ENCODE results near the gene ARG2. TPM values are rescaled to one million over a fixed set of nuclear protein-coding genes. Genes with fewer than 3 reads are reported as not detected.
A peak's percentile ranks its signal among the peaks of the same experiment; 100 is the strongest.

The ARG2 gene
- total and polyA plus RNA-seq, 9 of the 15 experiments (the other 6 are each of a cell fraction or from before 2014, with no cell fraction given): 6.2 to 75.0 (median 17.8) TPM

DNA sequence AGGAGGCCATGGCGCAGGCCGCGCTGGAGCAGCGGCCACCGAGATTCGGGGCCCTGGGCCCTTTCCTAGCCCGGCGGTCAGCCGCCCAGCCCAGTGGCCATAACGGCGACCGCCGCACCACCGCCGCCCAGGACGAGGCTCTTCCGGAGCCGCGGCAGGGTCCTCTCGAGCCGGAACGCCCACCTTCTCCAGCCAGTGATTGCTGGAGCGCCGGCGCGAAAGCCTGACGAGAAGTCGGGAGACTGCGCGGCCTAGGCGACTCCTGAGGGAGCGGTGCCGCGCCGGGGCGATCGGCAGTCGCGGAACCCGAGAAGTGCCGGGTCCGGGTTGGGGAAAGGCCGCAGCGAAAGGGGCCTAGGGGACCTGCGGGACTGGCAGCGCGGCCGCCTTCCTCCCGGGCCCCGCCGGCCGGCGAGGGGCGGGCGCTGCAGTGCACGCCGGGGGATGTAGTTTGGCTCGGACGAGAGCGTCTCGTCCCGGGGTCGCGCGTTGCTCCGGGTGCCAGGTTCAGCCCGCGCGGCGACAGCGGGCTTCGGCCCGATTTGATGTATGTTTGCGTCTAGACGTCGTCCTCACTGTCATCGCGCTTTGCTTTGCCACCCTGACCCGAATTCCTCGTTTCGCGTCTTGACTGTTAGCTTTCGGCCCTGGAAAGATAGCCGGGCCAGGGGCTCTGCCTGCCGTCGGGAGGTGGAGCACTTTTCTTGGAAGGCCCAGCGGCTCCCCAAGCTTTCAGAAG is 54.9 kb downstream of the ARG2 start, which contains the start of gene VTI1B (continued):
- TF ChIP-seq, protein P1, sequence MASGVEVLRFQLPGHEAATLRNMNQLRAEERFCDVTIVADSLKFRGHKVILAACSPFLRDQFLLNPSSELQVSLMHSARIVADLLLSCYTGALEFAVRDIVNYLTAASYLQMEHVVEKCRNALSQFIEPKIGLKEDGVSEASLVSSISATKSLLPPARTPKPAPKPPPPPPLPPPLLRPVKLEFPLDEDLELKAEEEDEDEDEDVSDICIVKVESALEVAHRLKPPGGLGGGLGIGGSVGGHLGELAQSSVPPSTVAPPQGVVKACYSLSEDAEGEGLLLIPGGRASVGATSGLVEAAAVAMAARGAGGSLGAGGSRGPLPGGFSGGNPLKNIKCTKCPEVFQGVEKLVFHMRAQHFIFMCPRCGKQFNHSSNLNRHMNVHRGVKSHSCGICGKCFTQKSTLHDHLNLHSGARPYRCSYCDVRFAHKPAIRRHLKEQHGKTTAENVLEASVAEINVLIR (CRISPR knock-in tag; IDR thresholded peaks at IDR 0.05): 0 out of 2 replicates have a peak, but pooled peaks have one; percentile 6
- no peak for TF ChIP-seq NELFE (IDR thresholded peaks at IDR 0.05; ENCODE audit: insufficient read depth, insufficient read length)
- TF ChIP-seq, protein P2, sequence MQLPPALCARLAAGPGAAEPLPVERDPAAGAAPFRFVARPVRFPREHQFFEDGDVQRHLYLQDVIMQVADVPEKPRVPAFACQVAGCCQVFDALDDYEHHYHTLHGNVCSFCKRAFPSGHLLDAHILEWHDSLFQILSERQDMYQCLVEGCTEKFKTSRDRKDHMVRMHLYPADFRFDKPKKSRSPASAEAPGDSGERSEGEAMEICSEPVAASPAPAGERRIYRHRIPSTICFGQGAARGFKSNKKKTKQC (CRISPR knock-in tag; IDR thresholded peaks at IDR 0.05): no peak
- no peak for TF ChIP-seq DIDO1 (tag; IDR thresholded peaks at IDR 0.05; ENCODE audit: low read depth)
- TF ChIP-seq, protein P3, sequence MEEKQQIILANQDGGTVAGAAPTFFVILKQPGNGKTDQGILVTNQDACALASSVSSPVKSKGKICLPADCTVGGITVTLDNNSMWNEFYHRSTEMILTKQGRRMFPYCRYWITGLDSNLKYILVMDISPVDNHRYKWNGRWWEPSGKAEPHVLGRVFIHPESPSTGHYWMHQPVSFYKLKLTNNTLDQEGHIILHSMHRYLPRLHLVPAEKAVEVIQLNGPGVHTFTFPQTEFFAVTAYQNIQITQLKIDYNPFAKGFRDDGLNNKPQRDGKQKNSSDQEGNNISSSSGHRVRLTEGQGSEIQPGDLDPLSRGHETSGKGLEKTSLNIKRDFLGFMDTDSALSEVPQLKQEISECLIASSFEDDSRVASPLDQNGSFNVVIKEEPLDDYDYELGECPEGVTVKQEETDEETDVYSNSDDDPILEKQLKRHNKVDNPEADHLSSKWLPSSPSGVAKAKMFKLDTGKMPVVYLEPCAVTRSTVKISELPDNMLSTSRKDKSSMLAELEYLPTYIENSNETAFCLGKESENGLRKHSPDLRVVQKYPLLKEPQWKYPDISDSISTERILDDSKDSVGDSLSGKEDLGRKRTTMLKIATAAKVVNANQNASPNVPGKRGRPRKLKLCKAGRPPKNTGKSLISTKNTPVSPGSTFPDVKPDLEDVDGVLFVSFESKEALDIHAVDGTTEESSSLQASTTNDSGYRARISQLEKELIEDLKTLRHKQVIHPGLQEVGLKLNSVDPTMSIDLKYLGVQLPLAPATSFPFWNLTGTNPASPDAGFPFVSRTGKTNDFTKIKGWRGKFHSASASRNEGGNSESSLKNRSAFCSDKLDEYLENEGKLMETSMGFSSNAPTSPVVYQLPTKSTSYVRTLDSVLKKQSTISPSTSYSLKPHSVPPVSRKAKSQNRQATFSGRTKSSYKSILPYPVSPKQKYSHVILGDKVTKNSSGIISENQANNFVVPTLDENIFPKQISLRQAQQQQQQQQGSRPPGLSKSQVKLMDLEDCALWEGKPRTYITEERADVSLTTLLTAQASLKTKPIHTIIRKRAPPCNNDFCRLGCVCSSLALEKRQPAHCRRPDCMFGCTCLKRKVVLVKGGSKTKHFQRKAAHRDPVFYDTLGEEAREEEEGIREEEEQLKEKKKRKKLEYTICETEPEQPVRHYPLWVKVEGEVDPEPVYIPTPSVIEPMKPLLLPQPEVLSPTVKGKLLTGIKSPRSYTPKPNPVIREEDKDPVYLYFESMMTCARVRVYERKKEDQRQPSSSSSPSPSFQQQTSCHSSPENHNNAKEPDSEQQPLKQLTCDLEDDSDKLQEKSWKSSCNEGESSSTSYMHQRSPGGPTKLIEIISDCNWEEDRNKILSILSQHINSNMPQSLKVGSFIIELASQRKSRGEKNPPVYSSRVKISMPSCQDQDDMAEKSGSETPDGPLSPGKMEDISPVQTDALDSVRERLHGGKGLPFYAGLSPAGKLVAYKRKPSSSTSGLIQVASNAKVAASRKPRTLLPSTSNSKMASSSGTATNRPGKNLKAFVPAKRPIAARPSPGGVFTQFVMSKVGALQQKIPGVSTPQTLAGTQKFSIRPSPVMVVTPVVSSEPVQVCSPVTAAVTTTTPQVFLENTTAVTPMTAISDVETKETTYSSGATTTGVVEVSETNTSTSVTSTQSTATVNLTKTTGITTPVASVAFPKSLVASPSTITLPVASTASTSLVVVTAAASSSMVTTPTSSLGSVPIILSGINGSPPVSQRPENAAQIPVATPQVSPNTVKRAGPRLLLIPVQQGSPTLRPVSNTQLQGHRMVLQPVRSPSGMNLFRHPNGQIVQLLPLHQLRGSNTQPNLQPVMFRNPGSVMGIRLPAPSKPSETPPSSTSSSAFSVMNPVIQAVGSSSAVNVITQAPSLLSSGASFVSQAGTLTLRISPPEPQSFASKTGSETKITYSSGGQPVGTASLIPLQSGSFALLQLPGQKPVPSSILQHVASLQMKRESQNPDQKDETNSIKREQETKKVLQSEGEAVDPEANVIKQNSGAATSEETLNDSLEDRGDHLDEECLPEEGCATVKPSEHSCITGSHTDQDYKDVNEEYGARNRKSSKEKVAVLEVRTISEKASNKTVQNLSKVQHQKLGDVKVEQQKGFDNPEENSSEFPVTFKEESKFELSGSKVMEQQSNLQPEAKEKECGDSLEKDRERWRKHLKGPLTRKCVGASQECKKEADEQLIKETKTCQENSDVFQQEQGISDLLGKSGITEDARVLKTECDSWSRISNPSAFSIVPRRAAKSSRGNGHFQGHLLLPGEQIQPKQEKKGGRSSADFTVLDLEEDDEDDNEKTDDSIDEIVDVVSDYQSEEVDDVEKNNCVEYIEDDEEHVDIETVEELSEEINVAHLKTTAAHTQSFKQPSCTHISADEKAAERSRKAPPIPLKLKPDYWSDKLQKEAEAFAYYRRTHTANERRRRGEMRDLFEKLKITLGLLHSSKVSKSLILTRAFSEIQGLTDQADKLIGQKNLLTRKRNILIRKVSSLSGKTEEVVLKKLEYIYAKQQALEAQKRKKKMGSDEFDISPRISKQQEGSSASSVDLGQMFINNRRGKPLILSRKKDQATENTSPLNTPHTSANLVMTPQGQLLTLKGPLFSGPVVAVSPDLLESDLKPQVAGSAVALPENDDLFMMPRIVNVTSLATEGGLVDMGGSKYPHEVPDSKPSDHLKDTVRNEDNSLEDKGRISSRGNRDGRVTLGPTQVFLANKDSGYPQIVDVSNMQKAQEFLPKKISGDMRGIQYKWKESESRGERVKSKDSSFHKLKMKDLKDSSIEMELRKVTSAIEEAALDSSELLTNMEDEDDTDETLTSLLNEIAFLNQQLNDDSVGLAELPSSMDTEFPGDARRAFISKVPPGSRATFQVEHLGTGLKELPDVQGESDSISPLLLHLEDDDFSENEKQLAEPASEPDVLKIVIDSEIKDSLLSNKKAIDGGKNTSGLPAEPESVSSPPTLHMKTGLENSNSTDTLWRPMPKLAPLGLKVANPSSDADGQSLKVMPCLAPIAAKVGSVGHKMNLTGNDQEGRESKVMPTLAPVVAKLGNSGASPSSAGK (IDR thresholded peaks at IDR 0.05): no peak
- no peak for TF ChIP-seq TRIM28 (IDR thresholded peaks at IDR 0.05)
- no peak for TF ChIP-seq ZNF589 (CRISPR knock-in tag; IDR thresholded peaks at IDR 0.05; ENCODE audit: low read depth)
- no peak for TF ChIP-seq ZZZ3 (IDR thresholded peaks at IDR 0.05)
- TF ChIP-seq, protein P4, sequence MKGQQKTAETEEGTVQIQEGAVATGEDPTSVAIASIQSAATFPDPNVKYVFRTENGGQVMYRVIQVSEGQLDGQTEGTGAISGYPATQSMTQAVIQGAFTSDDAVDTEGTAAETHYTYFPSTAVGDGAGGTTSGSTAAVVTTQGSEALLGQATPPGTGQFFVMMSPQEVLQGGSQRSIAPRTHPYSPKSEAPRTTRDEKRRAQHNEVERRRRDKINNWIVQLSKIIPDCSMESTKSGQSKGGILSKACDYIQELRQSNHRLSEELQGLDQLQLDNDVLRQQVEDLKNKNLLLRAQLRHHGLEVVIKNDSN (CRISPR knock-in tag; IDR thresholded peaks at IDR 0.05): no peak
- TF ChIP-seq NCOA6 (IDR thresholded peaks at IDR 0.05): no peak
- TF ChIP-seq NFATC3 (IDR thresholded peaks at IDR 0.05): no peak
- TF ChIP-seq HMG20B (CRISPR knock-in tag; IDR thresholded peaks at IDR 0.05): no peak
- no peak for TF ChIP-seq ETV1 (tag; conservative IDR thresholded peaks at IDR 0.05; ENCODE audit: low read depth)
